ENCODE data around the gene CDH16. TPM values are rescaled to one million over a fixed set of nuclear protein-coding genes. Genes with fewer than 3 reads are reported as not detected.

CDH16 gene
- total and polyA plus RNA-seq, 2 of the 13 experiments (the other 11 are each of a cell fraction or from before 2014, with no cell fraction given) = 2.7 to 3.9 TPM

DNA sequence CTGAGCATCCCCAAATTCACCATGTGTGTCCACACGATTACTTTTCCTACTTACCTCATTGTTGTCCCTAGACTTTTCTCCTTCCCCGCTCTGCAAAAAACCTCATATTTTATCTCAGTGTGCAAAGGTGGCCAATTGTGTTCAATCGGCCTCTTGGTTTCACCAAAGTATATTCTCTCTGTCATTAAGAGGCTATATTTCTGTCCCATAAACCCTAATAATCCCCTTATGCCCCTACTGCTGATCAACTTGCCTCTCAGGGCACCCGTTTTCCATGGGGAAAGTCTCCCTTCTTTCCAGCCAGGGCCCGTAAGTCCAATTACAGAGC is 28.3 kb upstream of the CDH16 start (continued):
- TF ChIP-seq, protein P1, sequence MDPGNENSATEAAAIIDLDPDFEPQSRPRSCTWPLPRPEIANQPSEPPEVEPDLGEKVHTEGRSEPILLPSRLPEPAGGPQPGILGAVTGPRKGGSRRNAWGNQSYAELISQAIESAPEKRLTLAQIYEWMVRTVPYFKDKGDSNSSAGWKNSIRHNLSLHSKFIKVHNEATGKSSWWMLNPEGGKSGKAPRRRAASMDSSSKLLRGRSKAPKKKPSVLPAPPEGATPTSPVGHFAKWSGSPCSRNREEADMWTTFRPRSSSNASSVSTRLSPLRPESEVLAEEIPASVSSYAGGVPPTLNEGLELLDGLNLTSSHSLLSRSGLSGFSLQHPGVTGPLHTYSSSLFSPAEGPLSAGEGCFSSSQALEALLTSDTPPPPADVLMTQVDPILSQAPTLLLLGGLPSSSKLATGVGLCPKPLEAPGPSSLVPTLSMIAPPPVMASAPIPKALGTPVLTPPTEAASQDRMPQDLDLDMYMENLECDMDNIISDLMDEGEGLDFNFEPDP (CRISPR knock-in tag; conservative IDR thresholded peaks at IDR 0.05) = no peak
- TF ChIP-seq, protein P2, sequence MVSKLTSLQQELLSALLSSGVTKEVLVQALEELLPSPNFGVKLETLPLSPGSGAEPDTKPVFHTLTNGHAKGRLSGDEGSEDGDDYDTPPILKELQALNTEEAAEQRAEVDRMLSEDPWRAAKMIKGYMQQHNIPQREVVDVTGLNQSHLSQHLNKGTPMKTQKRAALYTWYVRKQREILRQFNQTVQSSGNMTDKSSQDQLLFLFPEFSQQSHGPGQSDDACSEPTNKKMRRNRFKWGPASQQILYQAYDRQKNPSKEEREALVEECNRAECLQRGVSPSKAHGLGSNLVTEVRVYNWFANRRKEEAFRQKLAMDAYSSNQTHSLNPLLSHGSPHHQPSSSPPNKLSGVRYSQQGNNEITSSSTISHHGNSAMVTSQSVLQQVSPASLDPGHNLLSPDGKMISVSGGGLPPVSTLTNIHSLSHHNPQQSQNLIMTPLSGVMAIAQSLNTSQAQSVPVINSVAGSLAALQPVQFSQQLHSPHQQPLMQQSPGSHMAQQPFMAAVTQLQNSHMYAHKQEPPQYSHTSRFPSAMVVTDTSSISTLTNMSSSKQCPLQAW (CRISPR knock-in tag; IDR thresholded peaks at IDR 0.05) = peak; percentile 8; the same call in 1 of the 2 replicates
- TF ChIP-seq, protein P3, sequence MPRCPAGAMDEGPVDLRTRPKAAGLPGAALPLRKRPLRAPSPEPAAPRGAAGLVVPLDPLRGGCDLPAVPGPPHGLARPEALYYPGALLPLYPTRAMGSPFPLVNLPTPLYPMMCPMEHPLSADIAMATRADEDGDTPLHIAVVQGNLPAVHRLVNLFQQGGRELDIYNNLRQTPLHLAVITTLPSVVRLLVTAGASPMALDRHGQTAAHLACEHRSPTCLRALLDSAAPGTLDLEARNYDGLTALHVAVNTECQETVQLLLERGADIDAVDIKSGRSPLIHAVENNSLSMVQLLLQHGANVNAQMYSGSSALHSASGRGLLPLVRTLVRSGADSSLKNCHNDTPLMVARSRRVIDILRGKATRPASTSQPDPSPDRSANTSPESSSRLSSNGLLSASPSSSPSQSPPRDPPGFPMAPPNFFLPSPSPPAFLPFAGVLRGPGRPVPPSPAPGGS (CRISPR knock-in tag; IDR thresholded peaks at IDR 0.05) = 0 out of 2 replicates have a peak, but pooled peaks have one; percentile 0
- TF ChIP-seq BRCA1 (CRISPR knock-in tag; IDR thresholded peaks at IDR 0.05) = no peak
- TF ChIP-seq, protein P4, sequence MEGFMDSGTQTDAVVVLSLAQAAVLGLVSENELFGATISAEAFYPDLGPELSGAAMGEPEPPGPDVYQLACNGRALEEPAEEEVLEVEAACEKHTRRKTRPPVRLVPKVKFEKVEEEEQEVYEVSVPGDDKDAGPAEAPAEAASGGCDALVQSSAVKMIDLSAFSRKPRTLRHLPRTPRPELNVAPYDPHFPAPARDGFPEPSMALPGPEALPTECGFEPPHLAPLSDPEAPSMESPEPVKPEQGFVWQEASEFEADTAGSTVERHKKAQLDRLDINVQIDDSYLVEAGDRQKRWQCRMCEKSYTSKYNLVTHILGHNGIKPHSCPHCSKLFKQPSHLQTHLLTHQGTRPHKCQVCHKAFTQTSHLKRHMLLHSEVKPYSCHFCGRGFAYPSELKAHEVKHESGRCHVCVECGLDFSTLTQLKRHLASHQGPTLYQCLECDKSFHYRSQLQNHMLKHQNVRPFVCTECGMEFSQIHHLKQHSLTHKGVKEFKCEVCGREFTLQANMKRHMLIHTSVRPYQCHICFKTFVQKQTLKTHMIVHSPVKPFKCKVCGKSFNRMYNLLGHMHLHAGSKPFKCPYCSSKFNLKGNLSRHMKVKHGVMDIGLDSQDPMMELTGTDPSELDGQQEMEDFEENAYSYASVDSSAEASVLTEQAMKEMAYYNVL (CRISPR knock-in tag; IDR thresholded peaks at IDR 0.05; ENCODE audit: borderline replicate concordance) = 0 out of 2 replicates have a peak, but pooled peaks have one; percentile 20
- TF ChIP-seq, protein P5, sequence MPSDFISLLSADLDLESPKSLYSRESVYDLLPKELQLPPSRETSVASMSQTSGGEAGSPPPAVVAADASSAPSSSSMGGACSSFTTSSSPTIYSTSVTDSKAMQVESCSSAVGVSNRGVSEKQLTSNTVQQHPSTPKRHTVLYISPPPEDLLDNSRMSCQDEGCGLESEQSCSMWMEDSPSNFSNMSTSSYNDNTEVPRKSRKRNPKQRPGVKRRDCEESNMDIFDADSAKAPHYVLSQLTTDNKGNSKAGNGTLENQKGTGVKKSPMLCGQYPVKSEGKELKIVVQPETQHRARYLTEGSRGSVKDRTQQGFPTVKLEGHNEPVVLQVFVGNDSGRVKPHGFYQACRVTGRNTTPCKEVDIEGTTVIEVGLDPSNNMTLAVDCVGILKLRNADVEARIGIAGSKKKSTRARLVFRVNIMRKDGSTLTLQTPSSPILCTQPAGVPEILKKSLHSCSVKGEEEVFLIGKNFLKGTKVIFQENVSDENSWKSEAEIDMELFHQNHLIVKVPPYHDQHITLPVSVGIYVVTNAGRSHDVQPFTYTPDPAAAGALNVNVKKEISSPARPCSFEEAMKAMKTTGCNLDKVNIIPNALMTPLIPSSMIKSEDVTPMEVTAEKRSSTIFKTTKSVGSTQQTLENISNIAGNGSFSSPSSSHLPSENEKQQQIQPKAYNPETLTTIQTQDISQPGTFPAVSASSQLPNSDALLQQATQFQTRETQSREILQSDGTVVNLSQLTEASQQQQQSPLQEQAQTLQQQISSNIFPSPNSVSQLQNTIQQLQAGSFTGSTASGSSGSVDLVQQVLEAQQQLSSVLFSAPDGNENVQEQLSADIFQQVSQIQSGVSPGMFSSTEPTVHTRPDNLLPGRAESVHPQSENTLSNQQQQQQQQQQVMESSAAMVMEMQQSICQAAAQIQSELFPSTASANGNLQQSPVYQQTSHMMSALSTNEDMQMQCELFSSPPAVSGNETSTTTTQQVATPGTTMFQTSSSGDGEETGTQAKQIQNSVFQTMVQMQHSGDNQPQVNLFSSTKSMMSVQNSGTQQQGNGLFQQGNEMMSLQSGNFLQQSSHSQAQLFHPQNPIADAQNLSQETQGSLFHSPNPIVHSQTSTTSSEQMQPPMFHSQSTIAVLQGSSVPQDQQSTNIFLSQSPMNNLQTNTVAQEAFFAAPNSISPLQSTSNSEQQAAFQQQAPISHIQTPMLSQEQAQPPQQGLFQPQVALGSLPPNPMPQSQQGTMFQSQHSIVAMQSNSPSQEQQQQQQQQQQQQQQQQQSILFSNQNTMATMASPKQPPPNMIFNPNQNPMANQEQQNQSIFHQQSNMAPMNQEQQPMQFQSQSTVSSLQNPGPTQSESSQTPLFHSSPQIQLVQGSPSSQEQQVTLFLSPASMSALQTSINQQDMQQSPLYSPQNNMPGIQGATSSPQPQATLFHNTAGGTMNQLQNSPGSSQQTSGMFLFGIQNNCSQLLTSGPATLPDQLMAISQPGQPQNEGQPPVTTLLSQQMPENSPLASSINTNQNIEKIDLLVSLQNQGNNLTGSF (CRISPR knock-in tag; IDR thresholded peaks at IDR 0.05) = no peak
- TF ChIP-seq, protein P6, sequence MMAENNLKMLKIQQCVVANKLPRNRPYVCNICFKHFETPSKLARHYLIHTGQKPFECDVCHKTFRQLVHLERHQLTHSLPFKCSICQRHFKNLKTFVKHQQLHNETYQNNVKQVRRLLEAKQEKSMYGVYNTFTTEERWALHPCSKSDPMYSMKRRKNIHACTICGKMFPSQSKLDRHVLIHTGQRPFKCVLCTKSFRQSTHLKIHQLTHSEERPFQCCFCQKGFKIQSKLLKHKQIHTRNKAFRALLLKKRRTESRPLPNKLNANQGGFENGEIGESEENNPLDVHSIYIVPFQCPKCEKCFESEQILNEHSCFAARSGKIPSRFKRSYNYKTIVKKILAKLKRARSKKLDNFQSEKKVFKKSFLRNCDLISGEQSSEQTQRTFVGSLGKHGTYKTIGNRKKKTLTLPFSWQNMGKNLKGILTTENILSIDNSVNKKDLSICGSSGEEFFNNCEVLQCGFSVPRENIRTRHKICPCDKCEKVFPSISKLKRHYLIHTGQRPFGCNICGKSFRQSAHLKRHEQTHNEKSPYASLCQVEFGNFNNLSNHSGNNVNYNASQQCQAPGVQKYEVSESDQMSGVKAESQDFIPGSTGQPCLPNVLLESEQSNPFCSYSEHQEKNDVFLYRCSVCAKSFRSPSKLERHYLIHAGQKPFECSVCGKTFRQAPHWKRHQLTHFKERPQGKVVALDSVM (CRISPR knock-in tag; IDR thresholded peaks at IDR 0.05) = no peak
- TF ChIP-seq ERF (CRISPR knock-in tag; IDR thresholded peaks at IDR 0.05) = no peak
- TF ChIP-seq, protein P7, sequence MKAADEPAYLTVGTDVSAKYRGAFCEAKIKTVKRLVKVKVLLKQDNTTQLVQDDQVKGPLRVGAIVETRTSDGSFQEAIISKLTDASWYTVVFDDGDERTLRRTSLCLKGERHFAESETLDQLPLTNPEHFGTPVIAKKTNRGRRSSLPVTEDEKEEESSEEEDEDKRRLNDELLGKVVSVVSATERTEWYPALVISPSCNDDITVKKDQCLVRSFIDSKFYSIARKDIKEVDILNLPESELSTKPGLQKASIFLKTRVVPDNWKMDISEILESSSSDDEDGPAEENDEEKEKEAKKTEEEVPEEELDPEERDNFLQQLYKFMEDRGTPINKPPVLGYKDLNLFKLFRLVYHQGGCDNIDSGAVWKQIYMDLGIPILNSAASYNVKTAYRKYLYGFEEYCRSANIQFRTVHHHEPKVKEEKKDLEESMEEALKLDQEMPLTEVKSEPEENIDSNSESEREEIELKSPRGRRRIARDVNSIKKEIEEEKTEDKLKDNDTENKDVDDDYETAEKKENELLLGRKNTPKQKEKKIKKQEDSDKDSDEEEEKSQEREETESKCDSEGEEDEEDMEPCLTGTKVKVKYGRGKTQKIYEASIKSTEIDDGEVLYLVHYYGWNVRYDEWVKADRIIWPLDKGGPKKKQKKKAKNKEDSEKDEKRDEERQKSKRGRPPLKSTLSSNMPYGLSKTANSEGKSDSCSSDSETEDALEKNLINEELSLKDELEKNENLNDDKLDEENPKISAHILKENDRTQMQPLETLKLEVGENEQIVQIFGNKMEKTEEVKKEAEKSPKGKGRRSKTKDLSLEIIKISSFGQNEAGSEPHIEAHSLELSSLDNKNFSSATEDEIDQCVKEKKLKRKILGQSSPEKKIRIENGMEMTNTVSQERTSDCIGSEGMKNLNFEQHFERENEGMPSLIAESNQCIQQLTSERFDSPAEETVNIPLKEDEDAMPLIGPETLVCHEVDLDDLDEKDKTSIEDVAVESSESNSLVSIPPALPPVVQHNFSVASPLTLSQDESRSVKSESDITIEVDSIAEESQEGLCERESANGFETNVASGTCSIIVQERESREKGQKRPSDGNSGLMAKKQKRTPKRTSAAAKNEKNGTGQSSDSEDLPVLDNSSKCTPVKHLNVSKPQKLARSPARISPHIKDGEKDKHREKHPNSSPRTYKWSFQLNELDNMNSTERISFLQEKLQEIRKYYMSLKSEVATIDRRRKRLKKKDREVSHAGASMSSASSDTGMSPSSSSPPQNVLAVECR (CRISPR knock-in tag; IDR thresholded peaks at IDR 0.05; ENCODE audit: borderline replicate concordance) = 0 out of 2 replicates have a peak, but pooled peaks have one; percentile 37

Measured in HepG2 (cell line).